A549 (cell line): ENCODE data around the gene TMEM128. TPM values are rescaled to one million over a fixed set of nuclear protein-coding genes. Genes with fewer than 3 reads are reported as not detected.

Source experiments
- ATAC-seq, 2 experiments: fragments of 200-7000 bp in 1 of 2; fragments of >200 bp in 1 of 2; cut with Nextera tagmentation in 1 of 2; cut with Tn5 transposase in 1 of 2; 3 replicates each; pipeline versions ENCODE4 v1.8.0 to v1.9.1; 2018 to 2020; ENCODE audit warnings: mild to moderate bottlenecking in 1 of 2, moderate library complexity in 1 of 2
- CTCF ChIA-PET: fragments of 300-600 bp; sonication (Branson Sonifier 250); formaldehyde crosslinking; extraction: SDS; loops from one replicate; lab custom pipeline; 2021; ENCODE audit warnings: antibody characterized with exemption, inconsistent platforms; lab: Yijun Ruan, JAX
- POLR2A ChIA-PET: fragments of 350-600 bp; formaldehyde crosslinking; extraction: SDS; loops from one replicate; lab custom pipeline; 2021; ENCODE audit warnings: antibody characterized with exemption, inconsistent platforms; lab: Yijun Ruan, JAX
- DNase-seq, 2 experiments: peaks; one replicate each; pipeline versions ENCODE4 v3.0.0 to v3.0.0-alpha.2; 2011 to 2016; ENCODE audit warnings: low read depth in 1 of 2, low spot score in 1 of 2
- FAIRE-seq: peaks from 2 replicates; lab custom pipeline; 2011; peaks lifted over from hg19 to GRCh38; lab: Jason Lieb, UNC
- H3K27ac ChIP-seq, 2 experiments: fragments of >200 bp; sonication (Bioruptor Twin); formaldehyde crosslinking; 3 replicates each; pipeline ENCODE4 v1.5.1; 2016 to 2017
- H3K4me1 ChIP-seq: fragments of >200 bp; sonication (Bioruptor Twin); formaldehyde crosslinking; 3 replicates; pipeline ENCODE4 v1.6.1; 2016
- H3K4me2 ChIP-seq: fragments of >200 bp; sonication (Bioruptor Twin); formaldehyde crosslinking; 3 replicates; pipeline ENCODE4 v1.6.1; 2016
- H3K4me3 ChIP-seq: fragments of >200 bp; sonication (Bioruptor Twin); formaldehyde crosslinking; 3 replicates; pipeline ENCODE4 v1.5.1; 2016
- H3K9me3 ChIP-seq: fragments of >200 bp; sonication (Bioruptor Twin); formaldehyde crosslinking; 3 replicates; pipeline ENCODE4 v1.6.1; 2016
- BCL3 ChIP-seq: fragments of >200 bp; sonication (Bioruptor Twin); formaldehyde crosslinking; IDR thresholded peaks from 3 replicates; pipeline ENCODE4 v1.6.1; 2016
- BHLHE40 ChIP-seq: IDR thresholded peaks from 2 replicates; pipeline ENCODE4 v1.6.1; 2012; ENCODE audit warnings: low read depth, low read length, inconsistent platforms
- CBX2 ChIP-seq: fragments of 200-600 bp; sonication (generic); IDR thresholded peaks from 2 replicates; pipeline ENCODE4 v1.6.1; 2016; ENCODE audit warnings: low read depth, mild to moderate bottlenecking, borderline replicate concordance
- CBX8 ChIP-seq: fragments of 200-600 bp; sonication (generic); IDR thresholded peaks from 2 replicates; pipeline ENCODE4 v1.6.1; 2016
- E2F6 ChIP-seq: IDR thresholded peaks from 2 replicates; pipeline ENCODE4 v1.6.1; 2012; ENCODE audit warnings: low read depth, borderline replicate concordance
- EHF ChIP-seq: fragments of 250-450 bp; sonication (Bioruptor Pico); IDR thresholded peaks from 2 replicates; pipeline ENCODE4 v1.5.0; 2020; ENCODE audit warnings: mild to moderate bottlenecking
- ELK1 ChIP-seq: fragments of 150-350 bp; IDR thresholded peaks from 2 replicates; pipeline ENCODE4 v1.6.1; 2014; ENCODE audit warnings: low read depth, mild to moderate bottlenecking, low read length
- EP300 ChIP-seq, 2 experiments: fragments of >200 bp; sonication (Bioruptor Twin); formaldehyde crosslinking; IDR thresholded peaks; 2 replicates in 1 of 2; 3 replicates in 1 of 2; pipeline ENCODE4 v1.6.1; 2016 to 2017
- ESRRA ChIP-seq: fragments of 150-350 bp; IDR thresholded peaks from 2 replicates; pipeline ENCODE4 v1.6.1; 2014; ENCODE audit warnings: mild to moderate bottlenecking, low read length, borderline replicate concordance
- FOSB ChIP-seq: fragments of 250-450 bp; sonication (Bioruptor Pico); IDR thresholded peaks from 2 replicates; pipeline ENCODE4 v1.5.0; 2020; ENCODE audit warnings: mild to moderate bottlenecking, moderate library complexity
- FOXS1 ChIP-seq: fragments of 250-450 bp; sonication (Bioruptor Pico); IDR thresholded peaks from 2 replicates; pipeline ENCODE4 v1.5.0; 2020; ENCODE audit warnings: mild to moderate bottlenecking, moderate library complexity
- GATA3 ChIP-seq: IDR thresholded peaks from 2 replicates; pipeline ENCODE4 v1.6.1; 2012; ENCODE audit warnings: borderline replicate concordance
- HDAC2 ChIP-seq: fragments of 200-600 bp; sonication (generic); IDR thresholded peaks from 2 replicates; pipeline ENCODE4 v1.6.1; 2016
- HES2 ChIP-seq: fragments of >200 bp; sonication (Bioruptor Twin); formaldehyde crosslinking; IDR thresholded peaks from 2 replicates; pipeline ENCODE4 v1.6.1; 2016
- HOXB5 ChIP-seq: fragments of 250-450 bp; sonication (Bioruptor Pico); IDR thresholded peaks from 2 replicates; pipeline ENCODE4 v1.5.0; 2020; ENCODE audit warnings: mild to moderate bottlenecking, moderate library complexity
- JUN ChIP-seq, 2 experiments: fragments of >200 bp; sonication (Bioruptor Twin); formaldehyde crosslinking; IDR thresholded peaks; 2 replicates in 1 of 2; 3 replicates in 1 of 2; pipeline ENCODE4 v1.6.1; 2016 to 2017
- KDM1A ChIP-seq: fragments of 200-600 bp; sonication (generic); IDR thresholded peaks from 2 replicates; pipeline ENCODE4 v1.6.1; 2016; ENCODE audit warnings: low read depth, mild to moderate bottlenecking
- KDM5A ChIP-seq: fragments of 200-600 bp; sonication (generic); IDR thresholded peaks from 2 replicates; pipeline ENCODE4 v1.6.1; 2016; ENCODE audit warnings: antibody characterized with exemption, mild to moderate bottlenecking
- MAX ChIP-seq: IDR thresholded peaks from 2 replicates; pipeline ENCODE4 v1.6.1; 2012
- MAZ ChIP-seq: fragments of 150-350 bp; IDR thresholded peaks from 2 replicates; pipeline ENCODE4 v1.6.1; 2014; ENCODE audit warnings: antibody characterized with exemption, low read depth, low read length, borderline replicate concordance
- NFE2L2 ChIP-seq: fragments of 150-350 bp; conservative IDR thresholded peaks from 2 replicates; pipeline ENCODE4 v1.6.1; 2014; ENCODE audit warnings: low read length
- NPAS2 ChIP-seq: fragments of 250-450 bp; sonication (Bioruptor Pico); IDR thresholded peaks from 2 replicates; pipeline ENCODE4 v1.8.0; 2022; ENCODE audit warnings: mild to moderate bottlenecking, moderate library complexity, borderline replicate concordance
- NR3C1 ChIP-seq: fragments of >200 bp; sonication (Bioruptor Twin); formaldehyde crosslinking; IDR thresholded peaks from 3 replicates; pipeline ENCODE4 v1.6.1; 2017
- PBX3 ChIP-seq: IDR thresholded peaks from 2 replicates; pipeline ENCODE4 v1.6.1; 2012
- POLR2A ChIP-seq: IDR thresholded peaks from 2 replicates; pipeline ENCODE4 v1.6.1; 2012; ENCODE audit warnings: mild to moderate bottlenecking, low read length
- RAD21 ChIP-seq, 2 experiments: fragments of >200 bp in 1 of 2; sonication (Bioruptor Twin) in 1 of 2; formaldehyde crosslinking in 1 of 2; IDR thresholded peaks in 1 of 2; conservative IDR thresholded peaks in 1 of 2; 2 replicates in 1 of 2; 3 replicates in 1 of 2; pipeline ENCODE4 v1.6.1; 2012 to 2018; ENCODE audit warnings: inconsistent platforms in 1 of 2
- RARB ChIP-seq: fragments of 250-450 bp; sonication (Bioruptor Pico); IDR thresholded peaks from 2 replicates; pipeline ENCODE4 v1.8.0; 2021; ENCODE audit warnings: mild to moderate bottlenecking, moderate library complexity
- RFX5 ChIP-seq: fragments of 450-650 bp; IDR thresholded peaks from 2 replicates; pipeline ENCODE4 v1.7.1; 2014; ENCODE audit warnings: antibody characterized with exemption, mild to moderate bottlenecking, moderate library complexity
- SMC3 ChIP-seq: fragments of >200 bp; sonication (Bioruptor Twin); formaldehyde crosslinking; IDR thresholded peaks from 3 replicates; pipeline ENCODE4 v1.6.1; 2018; ENCODE audit warnings: inconsistent platforms
- ZNF302 ChIP-seq: fragments of 250-450 bp; sonication (Bioruptor Pico); IDR thresholded peaks from 2 replicates; pipeline ENCODE4 v1.9.0; 2021; ENCODE audit warnings: inconsistent platforms, mild to moderate bottlenecking, moderate library complexity
- ZSCAN20 ChIP-seq: fragments of 250-450 bp; sonication (Bioruptor Pico); IDR thresholded peaks from 2 replicates; pipeline ENCODE4 v1.8.0; 2022; ENCODE audit warnings: mild to moderate bottlenecking, moderate library complexity
- WGBS: methylation state at CpG from one replicate; pipeline ENCODE4 v1.1.6; 2017; ENCODE audit errors: missing lambda C conversion rate; 5-methylcytosine and 5-hydroxymethylcytosine counted together
- polyA plus RNA-seq, 4 experiments: library from polyadenylated mRNA; depleted of rRNA in 3 of 4; stranded (reverse); fragments of >200 nt; fragmentation: RNase III in 1 of 4; extraction: RNeasy Plus Mini Kit Qiagen cat#74134 plus additional on column Dnase treatment in 1 of 4; gene quantifications; 2 replicates in 3 of 4; 3 replicates in 1 of 4; pipeline ENCODE4 v1.2.3, GENCODE V29; 2011 to 2017

The TMEM128 gene
- polyA plus RNA-seq, 2 of the 4 experiments (the other 2 are of a cell fraction) = 13.9 to 29.1 TPM

- Histone ChIP-seq H3K4me1 (peaks cover 13% of the 10 kb centered on the region; the same call in 2 of the 3 replicates), H3K27ac (no peak overlapping the region), H3K9me3 (no peaks in the 10 kb centered on the region), H3K4me2 (no peak overlapping the region), H3K4me3 (no peak overlapping the region)
- 85% methylated on average over 6 of the region's 6 CpGs for WGBS
- POLR2A ChIA-PET = no interaction called here
- no peak for FAIRE-seq
- ATAC-seq = no peak
- no peak for DNase-seq
- CTCF ChIA-PET = no interaction called here
- TF ChIP-seq KDM5A (no peak), NFE2L2 (no peak), MAZ (no peak), GATA3 (no peak), SMC3 (no peak), ZSCAN20 (CRISPR knock-in tag) (no peak), POLR2A (no peak), PBX3 (no peak), MAX (no peak), FOXS1 (CRISPR knock-in tag) (no peak), CBX2 (no peak), RFX5 (no peak), ZNF302 (CRISPR knock-in tag) (no peak), FOSB (CRISPR knock-in tag) (no peak), RARB (CRISPR knock-in tag) (no peak), EHF (no peak), HES2 (no peak), E2F6 (no peak), EP300 (IDR thresholded peaks at IDR 0.05) (no peak), NPAS2 (CRISPR knock-in tag) (no peak)
Measured at GRCh38 chr4:4281787-4282186, 33.8 kb upstream of the TMEM128 start.

DNA sequence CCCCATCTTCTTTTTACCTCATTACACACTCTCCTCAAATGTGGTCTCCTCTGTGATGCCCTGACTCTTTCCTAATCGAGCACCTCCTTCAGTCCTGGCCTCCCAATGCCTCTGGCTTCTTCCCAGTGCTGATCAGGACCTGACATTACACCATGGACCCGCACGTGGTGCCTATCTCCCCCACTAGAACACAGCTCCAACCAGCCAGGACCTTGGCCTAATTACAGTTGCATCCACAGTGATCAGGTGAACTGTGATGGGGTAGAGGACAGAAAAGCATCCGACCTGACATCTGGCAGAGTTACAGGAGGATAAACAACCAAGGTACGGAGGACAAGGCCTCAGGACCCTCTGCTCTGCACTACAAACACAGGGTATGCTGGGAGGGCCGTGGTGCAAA lies 29.5 kb upstream of the TMEM128 start:
- TF ChIP-seq HES2 = no peak
- no peak for TF ChIP-seq BHLHE40
- no peak for TF ChIP-seq BCL3
- TF ChIP-seq KDM5A = no peak
- no peak for TF ChIP-seq KDM1A
- no peak for TF ChIP-seq ESRRA
- TF ChIP-seq JUN (IDR thresholded peaks at IDR 0.05) = no peak
- no peak for TF ChIP-seq FOXS1 (CRISPR knock-in tag)
- no peak for TF ChIP-seq NFE2L2
- TF ChIP-seq E2F6 = no peak
- no peak for TF ChIP-seq NR3C1
- TF ChIP-seq HOXB5 = no peak
- no peak for TF ChIP-seq CBX8
- TF ChIP-seq RAD21 (conservative IDR thresholded peaks at IDR 0.05 in 1 of 2, IDR thresholded peaks at IDR 0.05 in 1 of 2) = no peak
- TF ChIP-seq HDAC2 = no peak
- no peak for TF ChIP-seq ELK1
- TF ChIP-seq NPAS2 (CRISPR knock-in tag) = no peak
- no peak for TF ChIP-seq CBX2
- DNase-seq (no peak), ATAC-seq (no peak), FAIRE-seq (no peak)
- Histone ChIP-seq H3K4me2 (no peak overlapping the region), H3K9me3 (no peaks in the 10 kb centered on the region), H3K4me1 (no peaks in the 10 kb centered on the region), H3K4me3 (no peak overlapping the region), H3K27ac (no peak overlapping the region)
- CTCF ChIA-PET = no interaction called here
- POLR2A ChIA-PET = no interaction called here
- WGBS = 71% methylated on average over 5 of the region's 6 CpGs
